ENCODE results near the gene ITGAL. TPM values are rescaled to one million over a fixed set of nuclear protein-coding genes. Genes with fewer than 3 reads are reported as not detected.
A peak's percentile ranks its signal among the peaks of the same experiment; 100 is the strongest.

The ITGAL gene
- total and polyA plus RNA-seq, 2 of the 13 experiments (the other 11 are each of a cell fraction or from before 2014, with no cell fraction given), result 0.86 to 1.2 TPM

DNA sequence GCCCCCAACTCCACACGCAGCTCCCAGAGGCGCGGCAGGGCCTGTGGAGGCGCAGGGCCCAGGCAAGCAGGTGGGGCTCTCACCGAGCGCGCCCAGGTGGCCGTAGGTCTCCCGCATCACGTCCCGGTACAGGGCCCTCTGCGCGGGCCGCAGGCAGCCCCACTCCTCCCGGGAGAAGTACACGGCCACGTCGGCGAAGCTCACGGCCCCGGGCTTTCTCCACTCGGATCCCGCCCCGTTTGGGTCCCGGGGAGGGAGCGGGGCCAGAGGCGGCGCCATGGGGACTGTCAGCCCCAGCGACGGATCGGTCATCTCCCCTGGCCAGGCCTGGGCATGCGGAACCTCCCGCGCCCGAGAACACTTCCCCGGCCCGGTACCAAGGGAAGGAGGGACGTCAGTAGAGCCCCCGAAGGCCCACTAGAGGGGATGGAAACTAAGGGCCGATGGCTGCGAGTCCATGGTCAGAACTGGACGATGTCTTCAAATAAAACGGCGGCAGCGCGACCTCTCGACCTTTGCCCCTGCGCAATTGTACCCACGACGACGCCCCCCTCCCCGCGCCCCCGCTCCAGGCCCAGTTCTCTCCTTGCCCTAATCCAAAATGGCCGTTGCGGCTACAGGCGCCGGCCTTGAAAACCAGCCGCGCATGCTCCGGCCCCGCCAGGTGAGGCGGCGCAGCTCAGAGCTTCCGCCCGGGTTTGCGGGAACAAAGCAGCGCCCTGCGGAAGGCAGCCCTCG lies 62.0 kb downstream of the ITGAL start, which contains the start of gene ZNF747 (continued):
- TF ChIP-seq FOXK1 (CRISPR knock-in tag; IDR thresholded peaks at IDR 0.05; ENCODE audit: borderline replicate concordance, low read depth), result peak; percentile 75; the same call in 1 of the 2 replicates
- TF ChIP-seq RAD51 (IDR thresholded peaks at IDR 0.05; ENCODE audit: borderline replicate concordance), result no peak
- TF ChIP-seq, protein P1, sequence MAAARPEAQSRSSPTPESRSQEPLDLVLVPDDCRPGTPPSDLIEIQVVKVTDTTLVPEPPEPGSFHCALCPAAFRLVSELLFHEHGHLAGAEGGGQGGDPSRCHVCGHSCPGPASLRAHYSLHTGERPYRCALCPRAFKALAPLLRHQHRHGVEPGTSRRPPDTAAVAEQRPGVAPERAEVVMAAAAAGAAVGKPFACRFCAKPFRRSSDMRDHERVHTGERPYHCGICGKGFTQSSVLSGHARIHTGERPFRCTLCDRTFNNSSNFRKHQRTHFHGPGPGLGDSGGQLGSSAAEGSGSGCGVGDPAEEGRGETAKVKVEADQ (CRISPR knock-in tag; IDR thresholded peaks at IDR 0.05; ENCODE audit: borderline replicate concordance), result peak; percentile 88
- TF ChIP-seq, protein P2, sequence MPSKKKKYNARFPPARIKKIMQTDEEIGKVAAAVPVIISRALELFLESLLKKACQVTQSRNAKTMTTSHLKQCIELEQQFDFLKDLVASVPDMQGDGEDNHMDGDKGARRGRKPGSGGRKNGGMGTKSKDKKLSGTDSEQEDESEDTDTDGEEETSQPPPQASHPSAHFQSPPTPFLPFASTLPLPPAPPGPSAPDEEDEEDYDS (CRISPR knock-in tag; IDR thresholded peaks at IDR 0.05), result peak; percentile 81
- peak; percentile 45; the same call in 1 of the 2 replicates for TF ChIP-seq HDAC2 (CRISPR knock-in tag; IDR thresholded peaks at IDR 0.05)
- TF ChIP-seq, protein P3, sequence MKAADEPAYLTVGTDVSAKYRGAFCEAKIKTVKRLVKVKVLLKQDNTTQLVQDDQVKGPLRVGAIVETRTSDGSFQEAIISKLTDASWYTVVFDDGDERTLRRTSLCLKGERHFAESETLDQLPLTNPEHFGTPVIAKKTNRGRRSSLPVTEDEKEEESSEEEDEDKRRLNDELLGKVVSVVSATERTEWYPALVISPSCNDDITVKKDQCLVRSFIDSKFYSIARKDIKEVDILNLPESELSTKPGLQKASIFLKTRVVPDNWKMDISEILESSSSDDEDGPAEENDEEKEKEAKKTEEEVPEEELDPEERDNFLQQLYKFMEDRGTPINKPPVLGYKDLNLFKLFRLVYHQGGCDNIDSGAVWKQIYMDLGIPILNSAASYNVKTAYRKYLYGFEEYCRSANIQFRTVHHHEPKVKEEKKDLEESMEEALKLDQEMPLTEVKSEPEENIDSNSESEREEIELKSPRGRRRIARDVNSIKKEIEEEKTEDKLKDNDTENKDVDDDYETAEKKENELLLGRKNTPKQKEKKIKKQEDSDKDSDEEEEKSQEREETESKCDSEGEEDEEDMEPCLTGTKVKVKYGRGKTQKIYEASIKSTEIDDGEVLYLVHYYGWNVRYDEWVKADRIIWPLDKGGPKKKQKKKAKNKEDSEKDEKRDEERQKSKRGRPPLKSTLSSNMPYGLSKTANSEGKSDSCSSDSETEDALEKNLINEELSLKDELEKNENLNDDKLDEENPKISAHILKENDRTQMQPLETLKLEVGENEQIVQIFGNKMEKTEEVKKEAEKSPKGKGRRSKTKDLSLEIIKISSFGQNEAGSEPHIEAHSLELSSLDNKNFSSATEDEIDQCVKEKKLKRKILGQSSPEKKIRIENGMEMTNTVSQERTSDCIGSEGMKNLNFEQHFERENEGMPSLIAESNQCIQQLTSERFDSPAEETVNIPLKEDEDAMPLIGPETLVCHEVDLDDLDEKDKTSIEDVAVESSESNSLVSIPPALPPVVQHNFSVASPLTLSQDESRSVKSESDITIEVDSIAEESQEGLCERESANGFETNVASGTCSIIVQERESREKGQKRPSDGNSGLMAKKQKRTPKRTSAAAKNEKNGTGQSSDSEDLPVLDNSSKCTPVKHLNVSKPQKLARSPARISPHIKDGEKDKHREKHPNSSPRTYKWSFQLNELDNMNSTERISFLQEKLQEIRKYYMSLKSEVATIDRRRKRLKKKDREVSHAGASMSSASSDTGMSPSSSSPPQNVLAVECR (CRISPR knock-in tag; IDR thresholded peaks at IDR 0.05; ENCODE audit: borderline replicate concordance), result peak; percentile 88
- no peak for TF ChIP-seq MBD4 (IDR thresholded peaks at IDR 0.05; ENCODE audit: borderline replicate concordance, low read length)
- TF ChIP-seq, protein P4, sequence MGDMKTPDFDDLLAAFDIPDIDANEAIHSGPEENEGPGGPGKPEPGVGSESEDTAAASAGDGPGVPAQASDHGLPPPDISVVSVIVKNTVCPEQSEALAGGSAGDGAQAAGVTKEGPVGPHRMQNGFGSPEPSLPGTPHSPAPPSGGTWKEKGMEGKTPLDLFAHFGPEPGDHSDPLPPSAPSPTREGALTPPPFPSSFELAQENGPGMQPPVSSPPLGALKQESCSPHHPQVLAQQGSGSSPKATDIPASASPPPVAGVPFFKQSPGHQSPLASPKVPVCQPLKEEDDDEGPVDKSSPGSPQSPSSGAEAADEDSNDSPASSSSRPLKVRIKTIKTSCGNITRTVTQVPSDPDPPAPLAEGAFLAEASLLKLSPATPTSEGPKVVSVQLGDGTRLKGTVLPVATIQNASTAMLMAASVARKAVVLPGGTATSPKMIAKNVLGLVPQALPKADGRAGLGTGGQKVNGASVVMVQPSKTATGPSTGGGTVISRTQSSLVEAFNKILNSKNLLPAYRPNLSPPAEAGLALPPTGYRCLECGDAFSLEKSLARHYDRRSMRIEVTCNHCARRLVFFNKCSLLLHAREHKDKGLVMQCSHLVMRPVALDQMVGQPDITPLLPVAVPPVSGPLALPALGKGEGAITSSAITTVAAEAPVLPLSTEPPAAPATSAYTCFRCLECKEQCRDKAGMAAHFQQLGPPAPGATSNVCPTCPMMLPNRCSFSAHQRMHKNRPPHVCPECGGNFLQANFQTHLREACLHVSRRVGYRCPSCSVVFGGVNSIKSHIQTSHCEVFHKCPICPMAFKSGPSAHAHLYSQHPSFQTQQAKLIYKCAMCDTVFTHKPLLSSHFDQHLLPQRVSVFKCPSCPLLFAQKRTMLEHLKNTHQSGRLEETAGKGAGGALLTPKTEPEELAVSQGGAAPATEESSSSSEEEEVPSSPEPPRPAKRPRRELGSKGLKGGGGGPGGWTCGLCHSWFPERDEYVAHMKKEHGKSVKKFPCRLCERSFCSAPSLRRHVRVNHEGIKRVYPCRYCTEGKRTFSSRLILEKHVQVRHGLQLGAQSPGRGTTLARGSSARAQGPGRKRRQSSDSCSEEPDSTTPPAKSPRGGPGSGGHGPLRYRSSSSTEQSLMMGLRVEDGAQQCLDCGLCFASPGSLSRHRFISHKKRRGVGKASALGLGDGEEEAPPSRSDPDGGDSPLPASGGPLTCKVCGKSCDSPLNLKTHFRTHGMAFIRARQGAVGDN (CRISPR knock-in tag; IDR thresholded peaks at IDR 0.05), result peak; percentile 94
- no peak for TF ChIP-seq XRCC5 (optimal IDR thresholded peaks at IDR 0.05; ENCODE audit: low read length)
- peak; percentile 97 for TF ChIP-seq ZFX (CRISPR knock-in tag; IDR thresholded peaks at IDR 0.05; ENCODE audit: low read depth)
- TF ChIP-seq, protein P5, sequence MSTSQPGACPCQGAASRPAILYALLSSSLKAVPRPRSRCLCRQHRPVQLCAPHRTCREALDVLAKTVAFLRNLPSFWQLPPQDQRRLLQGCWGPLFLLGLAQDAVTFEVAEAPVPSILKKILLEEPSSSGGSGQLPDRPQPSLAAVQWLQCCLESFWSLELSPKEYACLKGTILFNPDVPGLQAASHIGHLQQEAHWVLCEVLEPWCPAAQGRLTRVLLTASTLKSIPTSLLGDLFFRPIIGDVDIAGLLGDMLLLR (CRISPR knock-in tag; IDR thresholded peaks at IDR 0.05), result peak; percentile 8; the same call in 1 of the 2 replicates
- TF ChIP-seq SAP130 (CRISPR knock-in tag; IDR thresholded peaks at IDR 0.05; ENCODE audit: low read depth), result peak; percentile 88
- TF ChIP-seq ZNF782 (CRISPR knock-in tag; IDR thresholded peaks at IDR 0.05; ENCODE audit: borderline replicate concordance), result no peak
- no peak for TF ChIP-seq MAFF (IDR thresholded peaks at IDR 0.05; ENCODE audit: low read depth, low read length)
